Measurements from ENCODE around the gene UNK.

Gene UNK, protein sequence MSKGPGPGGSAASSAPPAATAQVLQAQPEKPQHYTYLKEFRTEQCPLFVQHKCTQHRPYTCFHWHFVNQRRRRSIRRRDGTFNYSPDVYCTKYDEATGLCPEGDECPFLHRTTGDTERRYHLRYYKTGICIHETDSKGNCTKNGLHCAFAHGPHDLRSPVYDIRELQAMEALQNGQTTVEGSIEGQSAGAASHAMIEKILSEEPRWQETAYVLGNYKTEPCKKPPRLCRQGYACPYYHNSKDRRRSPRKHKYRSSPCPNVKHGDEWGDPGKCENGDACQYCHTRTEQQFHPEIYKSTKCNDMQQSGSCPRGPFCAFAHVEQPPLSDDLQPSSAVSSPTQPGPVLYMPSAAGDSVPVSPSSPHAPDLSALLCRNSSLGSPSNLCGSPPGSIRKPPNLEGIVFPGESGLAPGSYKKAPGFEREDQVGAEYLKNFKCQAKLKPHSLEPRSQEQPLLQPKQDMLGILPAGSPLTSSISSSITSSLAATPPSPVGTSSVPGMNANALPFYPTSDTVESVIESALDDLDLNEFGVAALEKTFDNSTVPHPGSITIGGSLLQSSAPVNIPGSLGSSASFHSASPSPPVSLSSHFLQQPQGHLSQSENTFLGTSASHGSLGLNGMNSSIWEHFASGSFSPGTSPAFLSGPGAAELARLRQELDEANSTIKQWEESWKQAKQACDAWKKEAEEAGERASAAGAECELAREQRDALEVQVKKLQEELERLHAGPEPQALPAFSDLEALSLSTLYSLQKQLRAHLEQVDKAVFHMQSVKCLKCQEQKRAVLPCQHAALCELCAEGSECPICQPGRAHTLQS

DNA sequence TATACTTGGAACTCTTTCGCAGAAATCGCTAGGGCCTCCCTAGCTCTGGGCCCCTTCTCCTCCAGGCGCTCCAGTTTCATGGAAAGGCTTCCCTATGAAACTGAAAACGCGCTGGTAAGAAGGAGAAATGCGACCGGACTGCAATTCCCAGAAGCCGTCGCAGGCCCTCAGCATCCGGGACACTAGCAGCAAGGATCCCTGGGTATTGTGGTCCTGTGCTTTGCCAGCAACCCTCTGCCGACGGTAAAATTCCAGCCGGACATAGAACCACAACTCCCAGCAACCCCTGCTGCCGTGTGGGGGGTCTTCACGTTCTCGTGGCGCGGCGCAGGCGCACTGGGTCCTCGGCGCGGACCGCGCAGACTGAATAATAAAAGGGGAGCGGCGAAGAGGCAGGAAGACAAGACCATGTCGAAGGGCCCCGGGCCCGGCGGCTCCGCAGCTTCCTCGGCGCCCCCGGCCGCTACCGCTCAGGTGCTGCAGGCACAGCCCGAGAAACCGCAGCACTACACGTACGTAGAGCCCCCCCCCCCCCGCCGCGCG is at the start of gene UNK:
Gene UNK, plus strand, starts transcription at position 334 of the 543 bp plus-strand sequence. Its CDS starts 75 bp downstream, at position 409.
- peak within 1 kb of the TSS; percentile 78 for H3K4me3 ChIP-seq (ENCODE audit: low read depth, low read length)
- TF ChIP-seq, protein P1, sequence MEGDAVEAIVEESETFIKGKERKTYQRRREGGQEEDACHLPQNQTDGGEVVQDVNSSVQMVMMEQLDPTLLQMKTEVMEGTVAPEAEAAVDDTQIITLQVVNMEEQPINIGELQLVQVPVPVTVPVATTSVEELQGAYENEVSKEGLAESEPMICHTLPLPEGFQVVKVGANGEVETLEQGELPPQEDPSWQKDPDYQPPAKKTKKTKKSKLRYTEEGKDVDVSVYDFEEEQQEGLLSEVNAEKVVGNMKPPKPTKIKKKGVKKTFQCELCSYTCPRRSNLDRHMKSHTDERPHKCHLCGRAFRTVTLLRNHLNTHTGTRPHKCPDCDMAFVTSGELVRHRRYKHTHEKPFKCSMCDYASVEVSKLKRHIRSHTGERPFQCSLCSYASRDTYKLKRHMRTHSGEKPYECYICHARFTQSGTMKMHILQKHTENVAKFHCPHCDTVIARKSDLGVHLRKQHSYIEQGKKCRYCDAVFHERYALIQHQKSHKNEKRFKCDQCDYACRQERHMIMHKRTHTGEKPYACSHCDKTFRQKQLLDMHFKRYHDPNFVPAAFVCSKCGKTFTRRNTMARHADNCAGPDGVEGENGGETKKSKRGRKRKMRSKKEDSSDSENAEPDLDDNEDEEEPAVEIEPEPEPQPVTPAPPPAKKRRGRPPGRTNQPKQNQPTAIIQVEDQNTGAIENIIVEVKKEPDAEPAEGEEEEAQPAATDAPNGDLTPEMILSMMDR (IDR thresholded peaks at IDR 0.05; ENCODE audit: borderline replicate concordance, insufficient read depth, low read depth, low read length) = no peak

DNA sequence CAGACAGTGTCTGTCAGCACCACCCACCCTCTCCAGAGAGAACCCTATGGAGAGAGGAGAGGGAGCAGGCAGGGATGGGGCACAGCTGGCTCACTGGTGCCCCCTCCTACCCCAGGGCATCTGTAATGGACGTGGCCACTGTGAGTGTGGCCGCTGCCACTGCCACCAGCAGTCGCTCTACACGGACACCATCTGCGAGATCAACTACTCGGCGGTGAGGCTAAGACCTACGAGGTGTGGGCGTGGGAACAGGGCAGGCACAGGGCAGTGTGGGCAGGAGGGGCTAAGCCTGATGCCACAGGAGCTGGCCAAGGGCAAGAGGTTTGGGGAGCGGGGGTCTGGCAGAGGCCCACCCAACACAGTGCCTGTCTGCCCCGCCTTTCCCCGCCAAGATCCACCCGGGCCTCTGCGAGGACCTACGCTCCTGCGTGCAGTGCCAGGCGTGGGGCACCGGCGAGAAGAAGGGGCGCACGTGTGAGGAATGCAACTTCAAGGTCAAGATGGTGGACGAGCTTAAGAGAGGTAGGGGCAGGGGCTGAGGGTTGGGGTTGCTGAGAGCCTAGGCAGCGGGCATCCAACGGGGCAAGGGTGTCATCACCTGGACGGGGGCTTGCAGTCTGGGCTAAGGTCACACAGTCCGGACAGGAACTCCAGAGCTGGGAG is 48.3 kb upstream of the UNK start:
- TF ChIP-seq, protein P1 (IDR thresholded peaks at IDR 0.05; ENCODE audit: borderline replicate concordance, insufficient read depth, low read depth, low read length) = no peak
- no peak overlapping the region for H3K4me3 ChIP-seq (ENCODE audit: low read depth, low read length)

DNA sequence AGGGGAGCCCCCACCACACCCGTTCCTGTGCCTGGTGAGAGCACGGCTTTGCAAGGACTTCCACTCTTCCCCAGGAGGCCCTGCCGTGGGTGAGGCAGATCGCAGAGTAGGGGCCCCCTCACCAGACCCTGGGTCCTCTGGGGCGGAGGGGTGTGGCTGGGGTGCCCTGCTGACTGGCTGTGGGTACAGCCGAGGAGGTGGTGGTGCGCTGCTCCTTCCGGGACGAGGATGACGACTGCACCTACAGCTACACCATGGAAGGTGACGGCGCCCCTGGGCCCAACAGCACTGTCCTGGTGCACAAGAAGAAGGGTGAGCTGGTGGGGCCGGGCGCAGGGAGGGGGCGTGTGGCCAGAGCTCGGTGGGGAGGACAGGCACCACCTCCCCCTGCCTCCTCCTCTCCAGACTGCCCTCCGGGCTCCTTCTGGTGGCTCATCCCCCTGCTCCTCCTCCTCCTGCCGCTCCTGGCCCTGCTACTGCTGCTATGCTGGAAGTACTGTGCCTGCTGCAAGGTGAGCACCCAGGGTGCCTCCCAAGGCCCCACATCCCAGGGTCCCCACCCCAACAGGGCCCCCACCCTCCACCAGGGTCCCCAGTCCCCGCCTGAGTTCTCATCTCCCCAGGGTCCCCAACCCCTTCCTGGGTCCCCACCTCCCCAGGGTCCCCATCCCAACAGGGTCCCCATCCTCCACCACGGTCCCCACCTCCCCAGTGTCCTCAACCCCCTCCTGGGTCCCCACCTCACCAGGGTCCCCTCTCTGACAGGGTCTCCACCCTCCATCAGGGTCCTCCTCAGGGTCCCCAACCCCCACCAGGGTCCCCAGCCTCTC is 47.3 kb upstream of the UNK start:
- no peak overlapping the region for H3K4me3 ChIP-seq (ENCODE audit: low read depth, low read length)
- TF ChIP-seq, protein P1 (IDR thresholded peaks at IDR 0.05; ENCODE audit: borderline replicate concordance, insufficient read depth, low read depth, low read length) = no peak

DNA sequence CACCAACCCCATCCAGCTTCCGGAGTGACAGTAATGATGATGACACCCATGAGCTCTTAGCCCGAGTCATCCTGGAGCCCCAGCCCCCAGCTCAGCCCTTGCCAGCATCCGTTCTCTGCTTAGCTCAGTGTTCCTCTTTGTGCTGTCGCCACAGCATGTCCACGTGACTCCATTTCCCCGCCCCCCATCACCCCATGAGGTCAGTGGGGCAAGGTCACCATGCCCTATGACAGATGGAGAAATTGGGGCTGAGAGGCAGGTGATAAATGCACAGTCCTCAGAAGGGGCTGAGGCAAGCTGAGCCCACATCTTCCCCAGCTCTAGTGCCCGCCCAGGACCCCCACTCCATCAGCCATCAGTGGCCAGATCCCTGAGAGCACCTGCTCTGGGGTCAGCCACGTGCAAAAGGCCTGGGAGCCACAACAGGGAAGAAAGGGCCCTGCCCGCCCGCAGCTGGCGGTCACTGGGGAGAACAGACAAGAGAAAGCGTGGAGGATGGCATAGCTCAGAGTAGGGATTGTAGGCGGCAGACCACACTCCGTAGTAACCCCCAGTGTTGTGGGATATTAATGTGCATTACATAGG is 46.3 kb upstream of the UNK start:
- H3K4me3 ChIP-seq (ENCODE audit: low read depth, low read length) = no peak overlapping the region
- TF ChIP-seq, protein P1 (IDR thresholded peaks at IDR 0.05; ENCODE audit: borderline replicate concordance, insufficient read depth, low read depth, low read length) = no peak

DNA sequence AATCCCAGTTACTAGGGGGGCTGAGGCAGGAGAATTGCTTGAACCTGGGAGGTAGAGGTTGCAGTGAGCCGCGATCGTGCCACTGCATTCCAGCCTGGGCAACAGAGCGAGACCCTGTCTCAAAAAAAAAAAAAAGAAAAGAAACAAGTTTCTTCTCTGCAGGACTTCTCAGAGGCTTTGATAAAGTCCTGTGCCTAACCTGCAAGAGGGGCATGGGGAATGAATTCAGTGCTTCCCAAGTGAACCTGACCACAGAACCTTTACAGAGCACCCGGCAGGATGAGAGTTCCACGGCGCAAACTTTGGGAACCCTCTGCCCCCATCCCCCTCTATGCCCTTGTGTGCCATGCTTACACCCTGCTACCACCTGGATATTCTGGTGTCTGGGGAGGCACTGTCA is 45.4 kb upstream of the UNK start:
- no peak overlapping the region for H3K4me3 ChIP-seq (ENCODE audit: low read depth, low read length)

More for the DNA sequence above, 45.4 kb upstream of the UNK start:
- TF ChIP-seq, protein P1 (IDR thresholded peaks at IDR 0.05; ENCODE audit: borderline replicate concordance, insufficient read depth, low read depth, low read length) = no peak
